Activated naive CD4-positive, alpha-beta T cell treated with Interleukin-2 at 50 U/mL for 16 hours (primary cell): ENCODE results near the gene CLDN15.
"Not testable (repeated sequence)": the region's sequence is repeated elsewhere in the genome, so short reads cannot be mapped to it uniquely, and the experiment has no call there.

Experiments
- DNase-seq: peaks from one replicate; pipeline ENCODE4 v3.0.0-alpha.2; 2020

CLDN15 gene

GRCh38 chr7:101218236-101219125 lies 19.1 kb downstream of the CLDN15 start:
- DNase-seq = no peak

DNA sequence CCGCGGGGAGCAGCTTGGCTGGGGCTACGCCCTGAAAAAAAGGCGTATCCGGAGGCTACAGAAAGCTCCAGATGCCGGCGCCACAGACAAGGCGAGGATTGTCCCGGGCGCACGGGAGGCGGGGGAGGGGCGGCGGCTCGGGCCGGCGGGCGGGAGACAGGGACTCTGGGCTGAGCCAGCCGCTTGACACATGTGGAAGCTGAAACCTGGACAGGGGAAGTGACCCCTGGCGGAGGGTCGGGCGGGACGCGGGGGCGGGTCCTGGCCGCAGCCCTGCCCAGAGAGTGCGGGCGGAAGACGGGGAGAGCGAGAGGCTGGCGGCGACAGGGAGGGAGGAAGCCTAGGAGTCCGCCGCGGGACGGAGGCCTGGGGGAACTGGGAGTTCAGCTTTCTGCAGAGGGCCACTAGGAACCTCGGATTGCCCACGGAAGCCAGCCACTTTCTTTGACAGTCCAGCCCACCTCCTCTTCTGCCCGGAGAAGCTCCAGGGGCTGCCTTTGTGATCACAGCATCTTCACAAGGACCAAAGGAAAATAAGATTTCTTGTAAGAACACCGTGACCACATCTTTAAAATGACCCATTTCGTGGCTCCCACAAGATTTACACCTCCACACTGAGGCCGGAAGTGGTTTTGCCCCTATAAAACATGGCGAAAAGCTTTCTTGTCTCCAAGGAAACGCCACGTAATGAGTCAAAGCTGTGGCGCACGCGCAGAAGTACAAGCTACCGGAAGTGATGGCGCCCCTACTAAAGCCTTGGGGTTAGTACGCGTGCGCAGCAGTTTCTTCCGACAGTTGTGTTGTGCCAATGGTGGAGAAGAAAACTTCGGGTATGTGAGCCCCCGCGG lies 20.0 kb downstream of the CLDN15 start, which contains the start of the genes PLOD3 and ZNHIT1:
PLOD3 (minus strand) TSS at position 194 of the 848 bp plus-strand sequence. CDS start 307 bp downstream, outside the sequence.
ZNHIT1 (plus strand) TSS at position 778 of the 848 bp plus-strand sequence; CDS start at position 809, 31 bp downstream.
- peak; percentile 95 for DNase-seq

DNA sequence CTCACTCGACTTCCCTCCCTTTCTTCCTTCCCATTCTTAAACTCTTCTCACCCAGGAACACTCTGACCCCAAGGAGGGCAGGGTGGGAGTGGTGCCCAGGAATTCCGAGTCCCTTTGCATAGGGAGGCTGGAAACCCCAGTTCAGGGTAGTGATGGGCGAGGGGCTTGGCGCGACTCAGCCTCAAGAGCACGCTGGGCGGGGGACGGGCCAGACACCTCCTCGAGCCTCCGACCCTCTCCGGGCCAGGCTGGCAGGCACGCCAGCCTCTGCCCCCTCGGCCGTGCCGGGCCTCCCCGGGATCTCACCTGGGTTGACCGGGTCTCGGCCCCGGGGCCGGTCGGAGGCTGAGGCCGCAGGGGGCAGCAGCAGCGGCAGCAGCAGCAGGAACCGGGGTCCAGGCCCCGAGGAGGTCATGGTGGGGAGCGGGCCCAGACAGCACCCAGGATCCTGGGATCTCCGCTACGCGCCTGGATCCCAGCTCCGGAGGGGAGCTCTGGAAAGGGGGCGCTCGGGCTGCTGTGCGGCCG lies 20.7 kb downstream of the CLDN15 start:
- peak; percentile 7 for DNase-seq

GRCh38 chr7:101216001-101216859 lies 21.4 kb downstream of the CLDN15 start:
- no peak for DNase-seq

- DNase-seq = no peak
These were observed 25.6 kb downstream of the CLDN15 start for GRCh38 chr7:101212014-101212413.

DNA sequence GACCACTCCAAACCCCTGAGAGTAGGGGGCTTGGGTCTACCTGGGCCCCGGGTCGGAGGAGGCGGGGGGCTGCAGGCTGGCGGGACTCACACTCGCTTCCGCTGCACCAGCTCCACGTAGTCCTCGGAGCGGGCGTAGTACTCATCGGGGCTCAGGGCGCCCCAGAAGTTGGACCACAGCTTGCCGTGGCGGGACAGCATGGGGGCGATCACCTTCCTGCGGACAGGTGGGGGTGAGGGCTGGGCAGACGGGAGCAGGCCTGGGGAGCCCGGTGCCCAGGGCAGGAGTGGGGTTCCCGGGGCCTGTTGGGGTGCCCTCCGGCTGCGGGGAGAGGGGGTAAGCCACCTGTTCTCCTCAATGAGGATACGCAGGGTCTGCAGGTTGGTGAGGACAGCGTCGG lies 26.1 kb downstream of the CLDN15 start:
- no peak for DNase-seq

DNA sequence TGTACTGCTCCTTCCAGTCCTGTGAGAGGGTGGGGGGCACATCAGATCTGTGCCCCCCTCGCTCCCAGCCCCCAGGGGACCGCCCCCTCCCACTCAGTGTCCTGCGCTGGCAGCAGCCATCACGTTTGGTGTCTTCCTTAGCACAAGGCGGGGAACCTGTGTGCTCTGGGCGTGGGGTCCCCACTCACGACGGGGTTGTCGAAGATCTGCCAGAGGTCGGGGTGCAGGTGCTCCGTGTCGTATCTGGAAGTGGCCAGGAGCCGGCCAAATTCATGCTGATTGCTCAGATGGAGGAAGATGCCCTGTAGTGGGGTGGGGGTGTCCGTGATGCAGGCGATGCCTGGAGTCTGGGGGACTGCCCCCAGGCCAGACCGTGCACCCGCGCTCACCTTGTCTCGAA lies 27.5 kb downstream of the CLDN15 start:
- DNase-seq = no peak

- no peak for DNase-seq
These were observed 28.8 kb downstream of the CLDN15 start for GRCh38 chr7:101208794-101209193.

GRCh38 chr7:101207459-101207858 lies 30.1 kb downstream of the CLDN15 start:
- no peak for DNase-seq

DNA sequence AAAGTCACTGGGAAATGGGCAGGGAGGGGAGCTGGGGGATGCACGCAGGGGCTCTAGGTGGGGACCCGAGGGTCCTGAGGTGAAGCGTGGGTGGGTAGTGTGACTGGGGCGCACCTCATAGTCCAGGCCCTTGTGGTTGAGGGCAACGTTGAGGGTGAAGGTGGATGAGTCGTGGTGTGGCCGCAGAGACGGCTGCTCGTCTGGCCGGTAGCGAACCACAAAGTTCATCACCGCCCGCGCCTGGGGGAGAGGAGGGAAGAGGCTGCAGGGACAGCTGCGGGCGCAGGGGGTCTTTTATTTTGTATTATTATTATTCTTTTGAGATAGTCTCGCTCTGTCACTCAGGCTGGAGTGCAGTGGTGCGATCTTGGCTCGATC lies 30.9 kb downstream of the CLDN15 start:
- no peak for DNase-seq

GRCh38 chr7:101205901-101206664 lies 31.5 kb downstream of the CLDN15 start:
- DNase-seq = no peak

GRCh38 chr7:101203740-101204738 lies 33.6 kb downstream of the CLDN15 start:
- DNase-seq = peak; percentile 45

DNA sequence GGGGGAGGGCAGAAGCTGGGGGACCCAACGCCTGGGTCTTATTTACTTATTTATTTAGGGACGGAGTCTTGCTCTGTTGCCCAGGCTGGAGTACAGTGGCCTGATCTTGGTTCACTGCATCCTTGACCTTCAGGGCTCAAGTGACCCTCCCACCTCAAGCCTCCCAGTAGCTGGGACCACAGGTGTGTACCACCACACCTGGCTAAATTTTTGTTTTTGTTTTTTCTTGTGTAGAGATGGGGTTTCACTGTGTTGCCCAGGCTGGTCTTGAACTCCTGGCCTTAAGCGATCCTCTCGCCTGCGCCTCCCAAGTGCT lies 35.0 kb downstream of the CLDN15 start:
- DNase-seq = no peak

GRCh38 chr7:101201695-101202602 lies 35.7 kb downstream of the CLDN15 start:
- DNase-seq = no peak

- no peak for DNase-seq
These were observed 36.6 kb downstream of the CLDN15 start, which contains the start of gene MOGAT3 for GRCh38 chr7:101200862-101201599. MOGAT3 (minus strand) TSS chr7:101201036; CDS start chr7:101200854, 182 bp downstream.

DNA sequence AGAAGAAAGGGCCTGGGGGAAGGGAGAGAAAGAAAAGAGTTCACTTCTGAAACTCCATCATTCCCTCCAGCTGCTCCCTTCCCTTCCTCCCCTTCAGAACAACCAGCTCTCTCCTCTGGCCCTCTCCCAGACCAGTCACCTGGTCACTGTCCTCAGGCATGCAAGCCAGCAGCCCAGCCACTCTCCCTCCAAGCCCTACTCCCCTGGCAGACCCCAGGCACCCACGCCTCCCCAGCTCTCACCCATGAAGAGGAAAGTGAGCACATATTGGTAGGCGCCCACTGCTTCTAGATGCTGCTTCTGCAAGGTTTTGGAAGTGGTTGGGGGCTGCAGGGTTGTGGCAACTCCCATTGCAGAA lies 37.1 kb downstream of the CLDN15 start:
- no peak for DNase-seq

DNA sequence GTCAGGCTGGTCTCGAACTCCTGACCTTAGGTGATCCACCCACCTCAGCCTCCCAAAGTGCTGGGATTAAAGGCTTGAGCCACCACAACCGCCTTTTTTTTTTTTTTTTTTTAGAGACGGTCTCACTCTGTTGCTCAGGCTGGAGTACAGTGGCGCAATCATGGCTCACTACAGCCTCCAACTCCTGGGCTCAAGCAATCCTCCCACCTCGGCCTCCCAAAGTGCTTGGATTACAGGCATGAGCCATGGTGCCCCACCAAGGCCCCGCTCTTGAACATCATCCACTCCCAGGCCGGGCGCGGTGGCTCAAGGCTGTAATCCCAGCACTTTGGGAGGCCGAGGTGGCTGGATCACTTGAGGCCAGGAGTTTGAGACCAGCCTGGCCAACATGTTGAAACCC lies 38.1 kb downstream of the CLDN15 start:
- not testable (repeated sequence) for DNase-seq

DNA sequence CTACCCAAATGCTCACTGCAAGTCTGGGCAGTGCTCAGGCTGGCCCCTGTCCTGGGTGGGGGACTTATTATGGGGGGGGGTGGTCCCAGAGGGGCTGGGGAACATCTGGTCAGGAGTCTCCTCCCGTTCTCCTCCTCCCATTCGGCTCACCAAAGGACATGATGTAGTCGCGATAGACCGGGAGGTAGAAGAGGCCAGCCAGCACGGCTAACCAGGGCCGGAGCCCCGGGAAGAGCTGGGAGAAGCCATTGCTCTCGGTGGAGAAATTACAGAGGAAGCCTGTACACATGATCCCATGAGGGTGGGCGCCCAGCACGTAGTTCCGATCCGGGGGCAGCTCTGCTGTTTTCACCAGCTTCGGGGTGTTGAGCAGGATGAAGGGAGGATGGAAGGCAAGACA lies 39.1 kb downstream of the CLDN15 start:
- DNase-seq = no peak

GRCh38 chr7:101197991-101198390 lies 39.6 kb downstream of the CLDN15 start:
- no peak for DNase-seq
